ENCODE data around the gene PCDHA1.

The PCDHA1 gene

DNA sequence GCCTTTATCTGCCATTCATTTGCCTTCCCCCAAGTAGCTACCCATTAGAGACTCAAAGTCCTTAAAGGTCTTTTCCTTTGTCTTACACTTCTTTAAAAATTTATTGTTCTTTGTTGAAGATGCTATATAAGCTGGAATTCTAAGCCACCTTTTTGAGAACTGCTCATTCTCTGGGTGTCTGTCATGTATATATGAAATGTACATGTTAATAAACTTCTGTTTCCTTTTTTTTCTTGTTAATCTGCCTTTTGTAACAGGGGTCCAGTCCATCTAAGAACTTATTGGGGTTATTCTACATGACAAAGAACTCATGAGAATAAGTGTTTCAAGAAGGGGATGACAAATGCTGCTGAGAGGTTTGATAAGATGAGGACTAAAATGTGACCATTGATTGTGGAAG is 221.9 kb downstream of the PCDHA1 start:
- Histone ChIP-seq H3K4me3 (ENCODE audit: low read length) (no peak overlapping the region), H3K4me2 (ENCODE audit: low read length) (no peak overlapping the region), H3K9me3 (replicated peaks; ENCODE audit: low read length) (no peaks in the 10 kb centered on the region), H3K4me1 (ENCODE audit: control insufficient read depth, insufficient read depth, low read length) (no peaks in the 10 kb centered on the region), H3K27me3 (ENCODE audit: control insufficient read depth, insufficient read depth, low read length) (no peaks in the 10 kb centered on the region), H3K9ac (ENCODE audit: low read depth, low read length) (no peak overlapping the region), H3K36me3 (ENCODE audit: insufficient read depth, low read length) (no peaks in the 10 kb centered on the region)

DNA sequence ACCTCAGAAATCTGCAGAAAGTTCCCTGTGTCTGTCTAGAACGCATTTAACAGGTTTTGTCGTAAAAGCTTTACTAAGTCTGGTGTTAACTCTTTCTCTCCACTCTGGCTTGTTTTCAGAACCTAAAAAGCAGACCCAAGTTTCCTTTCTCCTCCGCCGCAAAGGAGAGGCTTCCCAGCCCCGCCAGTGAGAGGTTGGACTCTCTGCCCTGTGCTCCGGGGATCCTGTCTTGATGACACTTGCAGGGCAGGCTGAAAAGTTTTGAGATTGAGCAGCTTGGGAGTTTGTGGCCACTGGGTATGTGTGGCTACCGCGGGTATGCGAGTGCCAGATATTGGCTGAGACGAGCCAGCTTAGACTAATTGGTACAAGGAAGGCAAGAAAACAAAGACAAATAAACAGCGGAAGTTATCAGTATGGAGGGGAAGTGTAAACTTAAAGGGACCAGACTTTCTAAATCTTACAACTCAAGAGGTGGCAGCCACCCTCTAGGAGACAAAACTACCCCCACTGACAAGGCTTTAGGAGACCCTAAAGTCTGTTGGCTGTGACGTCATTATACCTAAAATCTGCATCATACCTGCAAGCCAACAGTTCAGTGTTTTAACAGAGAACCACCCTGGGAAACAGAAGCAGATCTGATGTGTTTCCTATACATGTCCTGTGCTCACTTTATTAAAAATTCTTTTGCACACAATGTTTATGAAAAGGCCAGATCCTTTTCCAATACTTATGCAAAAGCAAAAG is 224.3 kb downstream of the PCDHA1 start:
- H3K9me3 ChIP-seq (replicated peaks; ENCODE audit: low read length), result no peaks in the 10 kb centered on the region
- H3K36me3 ChIP-seq (ENCODE audit: insufficient read depth, low read length), result no peaks in the 10 kb centered on the region
- H3K4me1 ChIP-seq (ENCODE audit: control insufficient read depth, insufficient read depth, low read length), result no peaks in the 10 kb centered on the region
- no peak overlapping the region for H3K4me2 ChIP-seq (ENCODE audit: low read length)
- H3K4me3 ChIP-seq (ENCODE audit: low read length), result no peak overlapping the region
- no peaks in the 10 kb centered on the region for H3K27me3 ChIP-seq (ENCODE audit: control insufficient read depth, insufficient read depth, low read length)
- no peak overlapping the region for H3K9ac ChIP-seq (ENCODE audit: low read depth, low read length)

DNA sequence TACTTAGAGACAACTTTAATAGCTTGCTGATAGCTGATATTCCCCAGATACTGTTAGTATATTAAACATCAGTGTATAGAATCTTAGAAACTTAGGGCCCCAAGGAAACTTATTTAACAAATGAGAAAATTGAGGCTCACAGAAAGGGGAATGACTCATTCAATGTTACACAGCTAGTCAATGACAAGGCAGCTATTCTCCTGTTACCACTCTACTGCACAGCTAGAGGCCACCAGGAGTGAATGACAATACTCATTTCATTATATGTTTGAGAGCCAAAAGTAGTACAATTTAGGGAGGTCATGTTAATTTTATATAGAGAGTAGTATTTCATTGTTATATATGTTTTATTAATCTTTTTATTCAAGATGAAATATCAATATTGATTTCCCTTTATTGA is 232.0 kb downstream of the PCDHA1 start:
- Histone ChIP-seq H3K4me1 (ENCODE audit: control insufficient read depth, insufficient read depth, low read length) (no peaks in the 10 kb centered on the region), H3K27me3 (ENCODE audit: control insufficient read depth, insufficient read depth, low read length) (no peaks in the 10 kb centered on the region), H3K9ac (ENCODE audit: low read depth, low read length) (no peak overlapping the region), H3K9me3 (replicated peaks; ENCODE audit: low read length) (no peaks in the 10 kb centered on the region), H3K36me3 (ENCODE audit: insufficient read depth, low read length) (no peaks in the 10 kb centered on the region), H3K4me2 (ENCODE audit: low read length) (no peak overlapping the region), H3K4me3 (ENCODE audit: low read length) (no peak overlapping the region)

DNA sequence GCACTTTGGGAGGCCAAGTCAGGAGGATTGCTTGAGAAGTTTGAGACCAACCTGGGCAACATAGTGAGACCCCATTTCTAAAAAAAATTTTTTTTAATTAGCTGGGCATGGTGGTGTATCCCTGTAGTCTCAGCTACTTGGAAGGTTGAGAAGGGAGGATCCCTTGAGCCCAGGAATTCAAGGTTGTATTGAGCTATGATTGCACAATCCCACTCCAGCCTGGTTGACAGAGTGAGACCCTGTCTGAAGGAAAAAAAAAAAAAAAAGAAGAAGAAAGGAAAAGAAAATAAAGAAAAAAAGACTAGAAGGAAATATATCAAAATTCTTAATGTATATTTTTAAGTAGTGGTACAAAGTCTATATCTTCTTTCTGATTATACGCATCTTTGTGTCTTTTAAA is 236.4 kb downstream of the PCDHA1 start:
- H3K9ac ChIP-seq (ENCODE audit: low read depth, low read length), result no peak overlapping the region
- no peaks in the 10 kb centered on the region for H3K27me3 ChIP-seq (ENCODE audit: control insufficient read depth, insufficient read depth, low read length)
- H3K36me3 ChIP-seq (ENCODE audit: insufficient read depth, low read length), result no peaks in the 10 kb centered on the region
- H3K4me1 ChIP-seq (ENCODE audit: control insufficient read depth, insufficient read depth, low read length), result no peaks in the 10 kb centered on the region
- no peak overlapping the region for H3K4me2 ChIP-seq (ENCODE audit: low read length)
- H3K9me3 ChIP-seq (replicated peaks; ENCODE audit: low read length), result no peaks in the 10 kb centered on the region
- H3K4me3 ChIP-seq (ENCODE audit: low read length), result no peak overlapping the region

DNA sequence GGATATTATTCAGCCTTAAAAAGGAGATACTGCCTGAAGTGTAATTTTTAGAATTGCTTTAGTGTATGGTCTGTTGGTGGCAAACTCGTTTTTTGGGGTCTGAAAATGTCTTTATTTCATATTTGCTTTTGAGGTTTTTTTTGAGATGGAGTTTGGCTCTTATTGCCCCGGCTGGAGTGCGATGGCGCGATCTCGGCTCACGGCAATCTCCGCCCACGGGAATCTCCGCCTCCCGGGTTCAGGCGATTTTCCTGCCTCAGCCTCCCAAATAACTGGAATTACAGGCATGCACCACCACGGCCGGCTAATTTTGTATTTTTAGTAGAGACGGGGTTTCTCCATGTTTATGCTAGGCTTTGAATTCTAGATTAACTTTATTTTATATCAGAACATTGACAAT is 245.1 kb downstream of the PCDHA1 start:
- no peaks in the 10 kb centered on the region for H3K4me1 ChIP-seq (ENCODE audit: control insufficient read depth, insufficient read depth, low read length)
- no peaks in the 10 kb centered on the region for H3K36me3 ChIP-seq (ENCODE audit: insufficient read depth, low read length)
- no peaks in the 10 kb centered on the region for H3K27me3 ChIP-seq (ENCODE audit: control insufficient read depth, insufficient read depth, low read length)
- no peaks in the 10 kb centered on the region for H3K9me3 ChIP-seq (replicated peaks; ENCODE audit: low read length)
- H3K9ac ChIP-seq (ENCODE audit: low read depth, low read length), result no peak overlapping the region
- H3K4me2 ChIP-seq (ENCODE audit: low read length), result no peak overlapping the region
- no peak overlapping the region for H3K4me3 ChIP-seq (ENCODE audit: low read length)

DNA sequence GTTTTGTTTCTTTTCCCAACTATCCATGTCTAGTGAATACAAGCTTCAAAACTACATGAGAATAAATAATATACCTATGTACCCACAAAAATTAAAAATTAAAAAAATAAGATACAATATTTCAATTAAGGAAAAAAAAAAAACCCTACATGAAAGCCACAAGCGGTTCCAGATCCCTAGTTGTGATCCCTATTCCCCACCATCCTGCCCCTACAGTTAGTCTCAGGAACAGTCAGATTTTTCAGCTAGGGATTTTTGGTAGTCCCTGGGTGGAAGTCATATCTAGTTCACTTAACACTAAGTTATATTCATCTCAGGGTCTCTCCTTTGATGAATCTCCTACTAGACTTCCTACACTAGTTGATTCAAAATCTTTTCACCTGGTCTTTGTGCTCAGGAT is 246.7 kb downstream of the PCDHA1 start:
- Histone ChIP-seq H3K27me3 (ENCODE audit: control insufficient read depth, insufficient read depth, low read length) (no peaks in the 10 kb centered on the region), H3K9me3 (replicated peaks; ENCODE audit: low read length) (no peaks in the 10 kb centered on the region), H3K9ac (ENCODE audit: low read depth, low read length) (no peak overlapping the region), H3K4me1 (ENCODE audit: control insufficient read depth, insufficient read depth, low read length) (no peaks in the 10 kb centered on the region), H3K4me3 (ENCODE audit: low read length) (no peak overlapping the region), H3K4me2 (ENCODE audit: low read length) (no peak overlapping the region), H3K36me3 (ENCODE audit: insufficient read depth, low read length) (no peaks in the 10 kb centered on the region)

DNA sequence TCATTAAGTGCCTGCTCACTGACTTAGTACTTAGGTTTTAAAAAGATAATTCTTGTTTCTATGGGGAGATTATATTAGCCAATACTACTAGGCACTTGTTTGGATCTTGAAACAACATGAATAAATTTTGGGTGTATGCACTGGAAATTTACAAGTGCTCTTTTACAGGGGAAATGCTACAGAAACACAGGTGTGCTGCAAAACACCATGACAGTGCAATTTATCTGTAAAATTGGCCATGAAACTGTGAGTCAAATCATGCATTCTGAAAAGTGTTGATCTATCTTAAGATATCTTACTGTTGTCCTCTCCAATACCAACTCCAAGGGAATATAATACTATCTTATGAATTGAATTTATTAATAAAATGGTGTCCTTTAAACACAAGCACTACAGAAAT is 253.1 kb downstream of the PCDHA1 start:
- no peak overlapping the region for H3K4me2 ChIP-seq (ENCODE audit: low read length)
- H3K27me3 ChIP-seq (ENCODE audit: control insufficient read depth, insufficient read depth, low read length), result no peaks in the 10 kb centered on the region
- no peaks in the 10 kb centered on the region for H3K36me3 ChIP-seq (ENCODE audit: insufficient read depth, low read length)
- no peaks in the 10 kb centered on the region for H3K4me1 ChIP-seq (ENCODE audit: control insufficient read depth, insufficient read depth, low read length)
- H3K9me3 ChIP-seq (replicated peaks; ENCODE audit: low read length), result no peaks in the 10 kb centered on the region
- no peak overlapping the region for H3K9ac ChIP-seq (ENCODE audit: low read depth, low read length)
- H3K4me3 ChIP-seq (ENCODE audit: low read length), result no peak overlapping the region

DNA sequence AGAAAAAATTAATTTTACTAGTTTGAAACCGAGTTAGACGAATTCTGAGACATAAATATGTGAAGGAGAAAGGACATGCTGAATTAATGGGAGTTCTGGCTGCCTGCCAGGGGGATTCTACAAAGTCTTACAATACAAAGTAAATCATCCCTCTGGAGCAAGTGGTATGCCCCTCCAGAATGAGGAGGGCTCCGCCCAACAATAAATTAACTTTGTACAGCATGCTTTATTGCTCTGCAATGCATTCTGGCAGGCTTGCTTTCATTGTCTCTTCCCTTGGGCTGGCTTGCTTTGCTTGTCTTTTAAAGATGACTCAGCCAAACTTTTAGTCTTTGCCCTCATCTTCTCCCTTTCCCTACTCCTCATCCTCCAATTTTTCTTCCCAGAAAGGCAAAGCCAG is 253.6 kb downstream of the PCDHA1 start:
- H3K36me3 ChIP-seq (ENCODE audit: insufficient read depth, low read length), result no peaks in the 10 kb centered on the region

DNA sequence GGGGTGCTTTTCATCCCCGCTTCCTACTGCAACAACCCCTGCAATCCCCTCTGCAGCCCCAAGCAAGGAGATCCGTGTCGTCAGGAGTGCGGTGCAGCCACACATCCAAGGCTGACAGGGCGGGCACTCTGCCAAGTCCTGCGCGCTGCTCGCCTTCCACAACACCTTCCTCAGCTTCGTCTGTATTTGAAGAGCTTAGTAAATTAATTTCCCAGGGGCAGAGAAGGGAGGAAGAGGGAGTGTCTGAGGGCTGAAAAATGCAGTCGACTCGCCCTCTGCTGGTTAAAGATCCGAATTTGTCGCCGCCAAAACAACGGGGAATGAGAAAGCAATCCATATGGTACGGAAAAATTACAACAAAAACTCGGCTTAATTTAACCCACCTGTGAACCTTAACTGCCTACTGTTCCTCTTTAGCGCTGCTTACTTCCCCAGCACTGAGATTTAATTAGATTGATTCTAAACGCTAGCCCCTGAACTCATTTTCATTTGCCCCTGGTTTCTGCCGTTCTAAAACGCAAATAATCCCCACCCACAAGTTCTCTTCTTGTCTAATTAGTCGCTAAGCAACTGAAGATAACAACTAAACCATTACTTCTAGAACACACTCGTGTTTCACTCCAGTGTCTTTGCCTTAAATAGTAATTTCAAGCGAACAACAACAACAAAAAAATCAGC is 254.3 kb downstream of the PCDHA1 start:
- Histone ChIP-seq H3K27me3 (ENCODE audit: control insufficient read depth, insufficient read depth, low read length) (no peaks in the 10 kb centered on the region), H3K36me3 (ENCODE audit: insufficient read depth, low read length) (no peaks in the 10 kb centered on the region), H3K9ac (ENCODE audit: low read depth, low read length) (no peak overlapping the region), H3K4me3 (ENCODE audit: low read length) (no peak overlapping the region), H3K4me2 (ENCODE audit: low read length) (peak overlapping the region; percentile 13), H3K4me1 (ENCODE audit: control insufficient read depth, insufficient read depth, low read length) (no peaks in the 10 kb centered on the region), H3K9me3 (replicated peaks; ENCODE audit: low read length) (no peaks in the 10 kb centered on the region)

More for the DNA sequence above, 253.6 kb downstream of the PCDHA1 start:
- no peaks in the 10 kb centered on the region for H3K9me3 ChIP-seq (replicated peaks; ENCODE audit: low read length)
- no peak overlapping the region for H3K4me2 ChIP-seq (ENCODE audit: low read length)
- H3K27me3 ChIP-seq (ENCODE audit: control insufficient read depth, insufficient read depth, low read length), result no peaks in the 10 kb centered on the region
- H3K4me3 ChIP-seq (ENCODE audit: low read length), result no peak overlapping the region
- no peak overlapping the region for H3K9ac ChIP-seq (ENCODE audit: low read depth, low read length)
- no peaks in the 10 kb centered on the region for H3K4me1 ChIP-seq (ENCODE audit: control insufficient read depth, insufficient read depth, low read length)

DNA sequence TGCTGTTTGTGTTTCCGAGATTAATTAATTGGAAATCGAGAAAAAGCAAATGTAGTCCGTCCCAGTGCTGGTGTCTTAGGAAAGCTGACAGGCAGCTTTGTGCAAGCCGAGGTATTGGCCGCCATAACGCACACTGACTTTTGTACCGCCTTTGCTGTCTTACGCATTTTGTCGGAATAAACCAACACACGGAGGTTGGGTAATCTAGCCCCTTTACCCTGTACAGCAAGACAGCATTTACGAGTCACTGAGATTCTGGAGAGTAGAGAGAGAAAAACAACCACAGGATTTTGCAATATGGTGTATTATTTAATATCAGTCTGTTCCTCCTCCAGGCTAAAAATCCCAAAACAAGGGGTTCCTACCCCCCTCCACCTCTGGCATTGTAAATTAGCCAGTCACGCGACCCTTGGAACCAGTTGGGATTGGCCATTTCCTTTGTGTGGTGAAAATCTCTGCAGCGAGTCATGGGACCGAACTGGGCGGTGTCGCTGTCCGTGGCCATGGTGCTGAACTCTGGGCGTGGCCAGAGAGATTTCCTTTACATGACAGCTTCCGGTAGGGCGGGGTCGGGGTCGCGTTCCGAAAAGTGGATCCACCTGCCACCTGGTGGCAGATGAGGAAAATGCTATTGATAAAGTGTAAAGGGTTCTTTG is 255.0 kb downstream of the PCDHA1 start:
- H3K4me2 ChIP-seq (ENCODE audit: low read length), result peak overlapping the region; percentile 8
- peak overlapping the region; percentile 14 for H3K4me3 ChIP-seq (ENCODE audit: low read length)
- H3K9ac ChIP-seq (ENCODE audit: low read depth, low read length), result no peak overlapping the region
- H3K36me3 ChIP-seq (ENCODE audit: insufficient read depth, low read length), result no peaks in the 10 kb centered on the region
- H3K4me1 ChIP-seq (ENCODE audit: control insufficient read depth, insufficient read depth, low read length), result no peaks in the 10 kb centered on the region
- H3K9me3 ChIP-seq (replicated peaks; ENCODE audit: low read length), result no peaks in the 10 kb centered on the region
- H3K27me3 ChIP-seq (ENCODE audit: control insufficient read depth, insufficient read depth, low read length), result no peaks in the 10 kb centered on the region

DNA sequence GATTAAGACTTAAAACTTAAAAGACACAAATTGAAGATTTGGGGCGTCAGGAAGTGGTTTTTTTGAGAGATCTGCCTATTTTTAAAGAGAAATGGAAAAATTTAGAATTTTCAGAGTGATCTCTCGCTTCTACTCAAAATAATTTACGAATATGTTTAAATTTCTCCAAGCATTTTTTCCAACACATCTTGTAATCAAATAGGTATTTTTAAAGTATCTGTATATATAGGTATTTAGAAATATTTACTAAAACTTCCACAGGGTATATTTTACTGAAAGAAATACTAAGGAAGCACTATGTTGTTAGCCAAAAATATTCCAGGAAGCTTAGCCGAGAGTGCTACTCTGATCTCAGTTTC is 255.5 kb downstream of the PCDHA1 start:
- Histone ChIP-seq H3K4me2 (ENCODE audit: low read length) (no peak overlapping the region), H3K4me1 (ENCODE audit: control insufficient read depth, insufficient read depth, low read length) (no peaks in the 10 kb centered on the region), H3K36me3 (ENCODE audit: insufficient read depth, low read length) (no peaks in the 10 kb centered on the region), H3K4me3 (ENCODE audit: low read length) (no peak overlapping the region), H3K9ac (ENCODE audit: low read depth, low read length) (no peak overlapping the region), H3K27me3 (ENCODE audit: control insufficient read depth, insufficient read depth, low read length) (no peaks in the 10 kb centered on the region), H3K9me3 (replicated peaks; ENCODE audit: low read length) (no peaks in the 10 kb centered on the region)

DNA sequence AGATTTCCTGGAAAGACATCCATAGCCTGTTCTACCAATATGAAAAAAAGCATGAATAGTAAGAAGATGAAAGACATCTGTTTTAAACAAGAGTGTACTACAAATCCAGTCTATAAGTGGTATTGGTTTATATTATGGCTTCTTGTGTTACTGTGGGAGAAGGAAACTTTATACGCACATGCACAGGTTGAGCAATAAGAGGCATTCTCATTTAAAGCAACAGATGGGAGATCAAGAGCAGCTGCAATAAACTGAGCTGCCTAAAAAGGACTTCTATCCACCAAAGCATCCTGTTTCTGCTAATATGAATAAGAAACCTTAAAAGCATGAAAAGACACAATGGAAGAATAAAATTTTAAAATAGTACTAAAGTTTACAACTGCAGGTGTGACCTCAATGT is 256.6 kb downstream of the PCDHA1 start:
- Histone ChIP-seq H3K4me1 (ENCODE audit: control insufficient read depth, insufficient read depth, low read length) (no peaks in the 10 kb centered on the region), H3K27me3 (ENCODE audit: control insufficient read depth, insufficient read depth, low read length) (no peaks in the 10 kb centered on the region), H3K4me3 (ENCODE audit: low read length) (no peak overlapping the region), H3K36me3 (ENCODE audit: insufficient read depth, low read length) (no peaks in the 10 kb centered on the region), H3K9ac (ENCODE audit: low read depth, low read length) (no peak overlapping the region), H3K9me3 (replicated peaks; ENCODE audit: low read length) (no peaks in the 10 kb centered on the region), H3K4me2 (ENCODE audit: low read length) (no peak overlapping the region)
